ENCODE results near the gene ZBTB20.

ZBTB20 gene
- long read RNA-seq, full-length matches to known transcripts, result 3 of 25 reads
- long read RNA-seq, partial matches to known transcripts, result 6 of 25 reads
- long read RNA-seq, other reads (novel, unspliced or antisense), result 16 of 25 reads

DNA sequence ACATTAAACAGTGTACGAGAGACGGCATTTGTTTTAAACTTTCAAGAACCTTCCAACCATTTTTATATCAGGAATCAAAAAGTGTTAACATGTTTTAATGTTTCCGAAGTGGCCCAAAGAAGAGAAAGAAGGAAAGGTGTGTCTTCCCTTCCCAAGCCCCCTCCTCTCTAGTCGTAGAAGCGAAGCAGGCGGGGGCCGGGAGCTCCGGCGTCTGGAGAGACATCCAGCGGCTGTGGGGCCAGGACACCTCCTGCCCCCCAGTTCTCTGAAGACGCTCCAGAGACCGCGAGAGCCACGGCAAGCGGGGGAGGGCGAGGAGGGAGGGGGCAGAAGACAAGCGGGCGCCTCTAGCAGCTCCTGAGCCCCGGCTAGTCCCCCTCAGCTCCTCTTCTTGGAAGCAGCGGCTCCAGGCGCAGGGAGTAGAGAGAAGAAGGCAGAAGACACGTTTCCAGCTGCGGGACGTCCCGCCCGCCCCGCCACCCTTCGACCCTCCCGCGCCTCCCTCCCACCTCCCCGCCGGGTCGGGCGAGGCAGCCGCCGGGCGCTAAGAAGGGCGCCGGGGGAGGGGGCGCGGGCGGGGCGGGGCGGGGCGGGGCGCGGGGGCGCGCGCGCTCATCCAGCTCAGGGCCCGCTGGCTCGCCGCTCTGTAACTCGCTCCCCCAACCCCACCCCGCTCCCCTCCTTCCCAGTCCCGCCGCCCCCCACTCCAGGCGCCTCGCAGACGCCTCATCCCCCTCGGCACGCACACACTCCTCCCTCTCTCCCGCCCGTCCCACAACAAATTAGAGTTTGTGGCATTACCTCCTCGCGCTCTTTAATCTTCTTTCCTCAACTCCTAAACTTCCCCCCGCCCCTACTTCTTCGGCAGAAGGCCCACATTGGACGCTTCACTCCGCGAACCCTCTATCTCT, at the start of gene ZBTB20:
Gene ZBTB20 (minus strand): TSS at position 871 of the 911 bp plus-strand sequence.
- H3K27ac ChIP-seq (replicated peaks), result peak within 1 kb of the TSS; percentile 94
- peak within 1 kb of the TSS; percentile 80 for H3K4me3 ChIP-seq (replicated peaks; ENCODE audit: insufficient read depth, low read length)
- TF ChIP-seq, protein P1, sequence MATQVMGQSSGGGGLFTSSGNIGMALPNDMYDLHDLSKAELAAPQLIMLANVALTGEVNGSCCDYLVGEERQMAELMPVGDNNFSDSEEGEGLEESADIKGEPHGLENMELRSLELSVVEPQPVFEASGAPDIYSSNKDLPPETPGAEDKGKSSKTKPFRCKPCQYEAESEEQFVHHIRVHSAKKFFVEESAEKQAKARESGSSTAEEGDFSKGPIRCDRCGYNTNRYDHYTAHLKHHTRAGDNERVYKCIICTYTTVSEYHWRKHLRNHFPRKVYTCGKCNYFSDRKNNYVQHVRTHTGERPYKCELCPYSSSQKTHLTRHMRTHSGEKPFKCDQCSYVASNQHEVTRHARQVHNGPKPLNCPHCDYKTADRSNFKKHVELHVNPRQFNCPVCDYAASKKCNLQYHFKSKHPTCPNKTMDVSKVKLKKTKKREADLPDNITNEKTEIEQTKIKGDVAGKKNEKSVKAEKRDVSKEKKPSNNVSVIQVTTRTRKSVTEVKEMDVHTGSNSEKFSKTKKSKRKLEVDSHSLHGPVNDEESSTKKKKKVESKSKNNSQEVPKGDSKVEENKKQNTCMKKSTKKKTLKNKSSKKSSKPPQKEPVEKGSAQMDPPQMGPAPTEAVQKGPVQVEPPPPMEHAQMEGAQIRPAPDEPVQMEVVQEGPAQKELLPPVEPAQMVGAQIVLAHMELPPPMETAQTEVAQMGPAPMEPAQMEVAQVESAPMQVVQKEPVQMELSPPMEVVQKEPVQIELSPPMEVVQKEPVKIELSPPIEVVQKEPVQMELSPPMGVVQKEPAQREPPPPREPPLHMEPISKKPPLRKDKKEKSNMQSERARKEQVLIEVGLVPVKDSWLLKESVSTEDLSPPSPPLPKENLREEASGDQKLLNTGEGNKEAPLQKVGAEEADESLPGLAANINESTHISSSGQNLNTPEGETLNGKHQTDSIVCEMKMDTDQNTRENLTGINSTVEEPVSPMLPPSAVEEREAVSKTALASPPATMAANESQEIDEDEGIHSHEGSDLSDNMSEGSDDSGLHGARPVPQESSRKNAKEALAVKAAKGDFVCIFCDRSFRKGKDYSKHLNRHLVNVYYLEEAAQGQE (IDR thresholded peaks at IDR 0.05; ENCODE audit: insufficient replicate concordance, low read depth), result no peak
- TF ChIP-seq SPI1 (IDR thresholded peaks at IDR 0.05; ENCODE audit: borderline replicate concordance, low read depth), result no peak
- TF ChIP-seq GABPA (IDR thresholded peaks at IDR 0.05; ENCODE audit: low read depth), result no peak
- no peak for TF ChIP-seq POLR2AphosphoS5 (IDR thresholded peaks at IDR 0.05; ENCODE audit: low read depth)
- TF ChIP-seq, protein P2, sequence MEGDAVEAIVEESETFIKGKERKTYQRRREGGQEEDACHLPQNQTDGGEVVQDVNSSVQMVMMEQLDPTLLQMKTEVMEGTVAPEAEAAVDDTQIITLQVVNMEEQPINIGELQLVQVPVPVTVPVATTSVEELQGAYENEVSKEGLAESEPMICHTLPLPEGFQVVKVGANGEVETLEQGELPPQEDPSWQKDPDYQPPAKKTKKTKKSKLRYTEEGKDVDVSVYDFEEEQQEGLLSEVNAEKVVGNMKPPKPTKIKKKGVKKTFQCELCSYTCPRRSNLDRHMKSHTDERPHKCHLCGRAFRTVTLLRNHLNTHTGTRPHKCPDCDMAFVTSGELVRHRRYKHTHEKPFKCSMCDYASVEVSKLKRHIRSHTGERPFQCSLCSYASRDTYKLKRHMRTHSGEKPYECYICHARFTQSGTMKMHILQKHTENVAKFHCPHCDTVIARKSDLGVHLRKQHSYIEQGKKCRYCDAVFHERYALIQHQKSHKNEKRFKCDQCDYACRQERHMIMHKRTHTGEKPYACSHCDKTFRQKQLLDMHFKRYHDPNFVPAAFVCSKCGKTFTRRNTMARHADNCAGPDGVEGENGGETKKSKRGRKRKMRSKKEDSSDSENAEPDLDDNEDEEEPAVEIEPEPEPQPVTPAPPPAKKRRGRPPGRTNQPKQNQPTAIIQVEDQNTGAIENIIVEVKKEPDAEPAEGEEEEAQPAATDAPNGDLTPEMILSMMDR (IDR thresholded peaks at IDR 0.05; ENCODE audit: insufficient read depth, low read length), result no peak
- no peaks in the 10 kb centered on the region for H3K27me3 ChIP-seq (ENCODE audit: insufficient read depth, poor library complexity, severe bottlenecking)
- DNase-seq (ENCODE audit: low read depth in 1 of 2, low spot score in 1 of 2), result peak; percentile 21 to 68

DNA sequence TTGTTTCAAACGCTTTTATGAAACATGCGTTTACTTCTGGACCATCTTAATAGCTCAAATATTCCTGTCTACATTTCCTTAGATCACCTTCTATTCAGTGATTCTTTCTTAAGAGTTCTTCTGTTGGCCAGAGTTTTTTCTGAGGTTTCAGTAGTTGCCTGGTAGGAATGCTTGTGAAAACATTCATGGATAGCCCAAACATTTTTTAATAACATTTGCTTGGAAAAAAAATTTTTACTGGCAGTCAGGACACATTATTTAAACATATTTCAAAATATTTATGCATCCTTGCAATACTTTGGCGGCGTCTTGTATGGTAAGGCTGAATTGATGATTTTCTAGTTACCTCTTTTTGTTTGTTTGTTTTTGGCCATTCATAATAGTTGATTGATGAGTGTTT, 47.4 kb upstream of the ZBTB20 start:
- no peak for DNase-seq (ENCODE audit: low read depth in 1 of 2, low spot score in 1 of 2)
- TF ChIP-seq, protein P2 (IDR thresholded peaks at IDR 0.05; ENCODE audit: insufficient read depth, low read length), result no peak
- TF ChIP-seq POLR2AphosphoS5 (IDR thresholded peaks at IDR 0.05; ENCODE audit: low read depth) (no peak), SPI1 (IDR thresholded peaks at IDR 0.05; ENCODE audit: borderline replicate concordance, low read depth) (no peak), GABPA (IDR thresholded peaks at IDR 0.05; ENCODE audit: low read depth) (no peak)
- TF ChIP-seq, protein P1 (IDR thresholded peaks at IDR 0.05; ENCODE audit: insufficient replicate concordance, low read depth), result no peak
- no peak overlapping the region for H3K4me3 ChIP-seq (replicated peaks; ENCODE audit: insufficient read depth, low read length)

DNA sequence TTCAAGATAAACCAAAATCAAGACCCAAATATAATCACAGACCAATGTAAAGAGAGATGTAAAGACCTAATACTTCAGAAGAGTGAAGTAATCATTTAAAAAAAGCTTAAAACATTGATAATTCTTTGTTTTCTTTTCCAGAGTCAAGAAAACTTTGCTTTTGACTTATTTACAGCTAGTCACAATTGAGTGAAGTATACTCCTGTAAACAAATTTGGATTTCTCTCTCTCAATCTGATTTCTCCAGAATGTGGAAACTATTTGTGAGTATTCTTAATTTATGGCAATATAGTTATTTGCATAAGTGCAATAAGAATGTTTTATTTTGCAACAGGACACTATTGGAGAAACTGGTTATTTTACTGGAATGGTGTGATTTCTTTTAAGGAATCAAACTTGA, 43.7 kb upstream of the ZBTB20 start:
- DNase-seq (ENCODE audit: low read depth in 1 of 2, low spot score in 1 of 2), result no peak
- Histone ChIP-seq H3K27ac (replicated peaks) (no peak overlapping the region), H3K4me3 (replicated peaks; ENCODE audit: insufficient read depth, low read length) (no peak overlapping the region), H3K27me3 (ENCODE audit: insufficient read depth, poor library complexity, severe bottlenecking) (no peaks in the 10 kb centered on the region)
- no peak for TF ChIP-seq GABPA (IDR thresholded peaks at IDR 0.05; ENCODE audit: low read depth)
- TF ChIP-seq, protein P2 (IDR thresholded peaks at IDR 0.05; ENCODE audit: insufficient read depth, low read length), result no peak
- TF ChIP-seq, protein P1 (IDR thresholded peaks at IDR 0.05; ENCODE audit: insufficient replicate concordance, low read depth), result no peak
- TF ChIP-seq POLR2AphosphoS5 (IDR thresholded peaks at IDR 0.05; ENCODE audit: low read depth), result no peak
- no peak for TF ChIP-seq SPI1 (IDR thresholded peaks at IDR 0.05; ENCODE audit: borderline replicate concordance, low read depth)

More for the DNA sequence above, 47.4 kb upstream of the ZBTB20 start:
- H3K27ac ChIP-seq (replicated peaks), result no peak overlapping the region
- H3K27me3 ChIP-seq (ENCODE audit: insufficient read depth, poor library complexity, severe bottlenecking), result no peaks in the 10 kb centered on the region
